Mesenchymal stem cell (in vitro differentiated cells and primary cell): ENCODE data around the gene SLC16A3.

Experiments
- DNase-seq: peaks from one replicate; pipeline ENCODE4 v3.0.0-alpha.2; 2013
- H2AFZ ChIP-seq: one replicate; pipeline ENCODE4 v1.6.1; 2013; ENCODE audit warnings: low read depth, mild to moderate bottlenecking, control low read depth, inconsistent platforms, low read length, moderate library complexity
- H2AK5ac ChIP-seq: 2 replicates; pipeline ENCODE4 v1.6.1; 2013; ENCODE audit warnings: low read length, moderate library complexity, mild to moderate bottlenecking, inconsistent platforms; ENCODE audit not compliant: severe bottlenecking
- H2BK120ac ChIP-seq: one replicate; pipeline ENCODE4 v1.6.1; 2013; ENCODE audit warnings: low read depth, mild to moderate bottlenecking, inconsistent platforms, low read length, moderate library complexity
- H2BK12ac ChIP-seq, 2 experiments: one replicate each; pipeline ENCODE4 v1.6.1; 2013; ENCODE audit warnings: inconsistent platforms in 2 of 2, low read length in 2 of 2, mild to moderate bottlenecking in 2 of 2, moderate library complexity in 2 of 2, control low read depth in 1 of 2
- H2BK15ac ChIP-seq: one replicate; pipeline ENCODE4 v1.6.1; 2013; ENCODE audit warnings: mild to moderate bottlenecking, low read depth, inconsistent platforms; ENCODE audit not compliant: poor library complexity, severe bottlenecking
- H2BK5ac ChIP-seq: 2 replicates; pipeline ENCODE4 v1.6.1; 2013; ENCODE audit warnings: low read depth, mild to moderate bottlenecking, low read length, control low read depth, inconsistent platforms; ENCODE audit not compliant: poor library complexity, severe bottlenecking
- H3K14ac ChIP-seq, 2 experiments: one replicate each; pipeline ENCODE4 v1.6.1; 2013; ENCODE audit warnings: inconsistent platforms in 2 of 2, low read length in 2 of 2, control low read depth in 1 of 2, mild to moderate bottlenecking in 1 of 2, moderate library complexity in 1 of 2
- H3K18ac ChIP-seq, 2 experiments: one replicate each; pipeline ENCODE4 v1.6.1; 2013; ENCODE audit warnings: inconsistent platforms in 2 of 2, low read length in 2 of 2, control low read depth in 1 of 2, low read depth in 1 of 2, mild to moderate bottlenecking in 1 of 2
- H3K23ac ChIP-seq, 2 experiments: one replicate each; pipeline ENCODE4 v1.6.1; 2013; ENCODE audit warnings: inconsistent platforms in 2 of 2, low read length in 2 of 2, mild to moderate bottlenecking in 2 of 2, moderate library complexity in 2 of 2, control low read depth in 1 of 2
- H3K27ac ChIP-seq: 2 replicates; pipeline ENCODE4 v1.5.1; 2013; ENCODE audit warnings: mild to moderate bottlenecking, moderate library complexity, low read length, control low read depth, inconsistent platforms; ENCODE audit not compliant: poor library complexity, severe bottlenecking
- H3K27me3 ChIP-seq, 2 experiments: 2 replicates each; pipeline versions ENCODE4 v1.6.1 to v1.7.0; 2013; ENCODE audit warnings: low read length in 2 of 2, mild to moderate bottlenecking in 2 of 2, moderate library complexity in 2 of 2, control low read depth in 1 of 2, inconsistent platforms in 1 of 2; ENCODE audit not compliant: control insufficient read depth in 1 of 2, insufficient read depth in 1 of 2
- H3K36me3 ChIP-seq, 2 experiments: 2 replicates each; pipeline versions ENCODE4 v1.6.1 to v1.7.0; 2013; ENCODE audit warnings: low read length in 2 of 2, control low read depth in 1 of 2, inconsistent platforms in 1 of 2, low read depth in 1 of 2, mild to moderate bottlenecking in 1 of 2; ENCODE audit not compliant: insufficient read depth in 2 of 2, control insufficient read depth in 1 of 2
- H3K4ac ChIP-seq, 2 experiments: one replicate each; pipeline ENCODE4 v1.6.1; 2013; ENCODE audit warnings: inconsistent platforms in 2 of 2, low read length in 2 of 2, mild to moderate bottlenecking in 2 of 2, moderate library complexity in 2 of 2, control low read depth in 1 of 2, low read depth in 1 of 2
- H3K4me1 ChIP-seq: 2 replicates; pipeline ENCODE4 v1.6.1; 2013; ENCODE audit warnings: low read depth, low read length, control low read depth; ENCODE audit not compliant: control insufficient read depth, insufficient read depth
- H3K4me2 ChIP-seq: 2 replicates; pipeline ENCODE4 v1.6.1; 2013; ENCODE audit warnings: low read length, mild to moderate bottlenecking, inconsistent platforms; ENCODE audit not compliant: poor library complexity, severe bottlenecking
- H3K4me3 ChIP-seq, 2 experiments: 2 replicates each; pipeline versions ENCODE4 v1.5.1 to v1.7.0; 2013; ENCODE audit warnings: low read length in 2 of 2, mild to moderate bottlenecking in 2 of 2, control low read depth in 1 of 2, low read depth in 1 of 2; ENCODE audit not compliant: insufficient read depth in 1 of 2
- H3K79me1 ChIP-seq: replicated peaks from 2 replicates; pipeline ENCODE4 v1.6.1; 2013; ENCODE audit warnings: mild to moderate bottlenecking, control low read depth, low read length, inconsistent platforms; ENCODE audit not compliant: poor library complexity, severe bottlenecking
- H3K9ac ChIP-seq: 2 replicates; pipeline ENCODE4 v1.7.0; 2013; ENCODE audit warnings: mild to moderate bottlenecking, low read length, moderate library complexity
- H3K9me3 ChIP-seq: 2 replicates; pipeline ENCODE4 v1.7.0; 2013; ENCODE audit warnings: mild to moderate bottlenecking, low read length; ENCODE audit not compliant: control insufficient read depth
- H4K8ac ChIP-seq: one replicate; pipeline ENCODE4 v1.6.1; 2013; ENCODE audit warnings: inconsistent platforms, mild to moderate bottlenecking, low read length, moderate library complexity
- H4K91ac ChIP-seq: one replicate; pipeline ENCODE4 v1.6.1; 2013; ENCODE audit warnings: mild to moderate bottlenecking, low read length, inconsistent platforms
- WGBS: methylation state at CpG from one replicate; pipeline ENCODE4 v1.1.7; 2013; ENCODE audit warnings: mixed read lengths; 5-methylcytosine and 5-hydroxymethylcytosine counted together

SLC16A3 gene

DNA sequence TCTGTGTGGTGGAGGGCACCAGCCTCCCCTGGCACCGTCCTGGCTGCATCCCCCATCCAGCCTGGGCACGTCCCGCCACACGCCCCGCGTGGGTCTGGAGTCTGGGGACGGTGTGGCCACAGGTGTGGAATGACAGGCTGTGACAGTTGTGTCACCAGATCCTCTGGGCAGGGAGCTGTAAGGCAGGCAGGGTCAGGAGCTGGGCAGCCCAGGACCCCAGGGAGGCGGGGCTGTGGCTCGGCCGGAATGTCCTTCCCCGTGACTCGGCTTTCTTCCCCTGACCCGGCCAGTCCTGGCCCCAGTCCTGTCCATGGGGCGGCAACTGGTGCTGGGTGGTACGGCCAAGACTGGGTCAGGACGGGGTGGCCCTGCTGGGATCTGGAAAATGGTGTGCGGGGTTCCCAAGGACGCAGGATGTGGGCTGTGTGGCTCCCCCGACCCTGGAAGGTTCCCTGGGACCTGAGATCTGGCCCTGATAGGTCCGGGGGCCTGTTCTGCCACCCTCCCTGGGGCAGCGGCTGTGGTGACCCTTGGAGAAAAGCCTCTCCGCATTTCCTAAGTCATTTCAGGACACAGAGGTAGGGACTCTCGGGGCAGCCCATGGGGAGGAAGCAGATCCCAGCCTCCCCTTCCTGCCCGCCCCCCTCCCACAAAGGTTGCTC is 3.3 kb upstream of the SLC16A3 start:
- Histone ChIP-seq H3K18ac (peak overlapping the region; percentile 48 to 55), H3K14ac (no peak overlapping the region), H3K4me1 (peaks cover 43% of the 10 kb centered on the region), H2BK5ac (no peak overlapping the region), H3K27me3 (no peaks in the 10 kb centered on the region), H3K79me1 (no peaks in the 10 kb centered on the region), H3K4me3 (no peak overlapping the region), H4K91ac (peak overlapping the region; percentile 29), H2BK15ac (peak overlapping the region; percentile 73), H3K4ac (peak overlapping the region in 1 of 2 experiments; percentile 91), H2BK120ac (peak overlapping the region; percentile 89), H2BK12ac (peak overlapping the region; percentile 67 to 96), H3K9ac (no peak overlapping the region), H3K4me2 (no peak overlapping the region), H3K27ac (no peak overlapping the region), H3K36me3 (no peaks in the 10 kb centered on the region), H2AFZ (no peak overlapping the region), H3K9me3 (no peaks in the 10 kb centered on the region), H4K8ac (peak overlapping the region; percentile 5), H2AK5ac (no peak overlapping the region), H3K23ac (no peak overlapping the region)
- 75% methylated on average over 24 of the region's 24 CpGs for WGBS
- DNase-seq: peak; percentile 15

- H3K4me3 ChIP-seq: no peak overlapping the region
- H3K23ac ChIP-seq: no peak overlapping the region
- H3K18ac ChIP-seq: peak overlapping the region in 1 of 2 experiments; percentile 48
- WGBS: 86% methylated on average over 14 of the region's 15 CpGs
- H3K9ac ChIP-seq: no peak overlapping the region
- H2BK12ac ChIP-seq: peak overlapping the region; percentile 67 to 89
- peak overlapping the region; percentile 90 for H2BK15ac ChIP-seq
- H4K8ac ChIP-seq: peak overlapping the region; percentile 12
- H2BK5ac ChIP-seq: no peak overlapping the region
- peak overlapping the region in 1 of 2 experiments; percentile 35 for H3K14ac ChIP-seq
- H2AK5ac ChIP-seq: peak overlapping the region; percentile 31
- H2BK120ac ChIP-seq: peak overlapping the region; percentile 89
- H3K4me1 ChIP-seq: peaks cover 47% of the 10 kb centered on the region
- H3K79me1 ChIP-seq: no peaks in the 10 kb centered on the region
- H3K27ac ChIP-seq: no peak overlapping the region
- DNase-seq: no peak
- H3K9me3 ChIP-seq: no peaks in the 10 kb centered on the region
- H3K4ac ChIP-seq: peak overlapping the region in 1 of 2 experiments; percentile 57
- no peak overlapping the region for H3K4me2 ChIP-seq
- no peaks in the 10 kb centered on the region for H3K36me3 ChIP-seq
- H3K27me3 ChIP-seq: no peaks in the 10 kb centered on the region
- peak overlapping the region; percentile 43 for H4K91ac ChIP-seq
- no peak overlapping the region for H2AFZ ChIP-seq
Measured at GRCh38 chr17:82226146-82226808, 2.6 kb upstream of the SLC16A3 start.

GRCh38 chr17:82226809-82227628 is 1.8 kb upstream of the SLC16A3 start:
- Histone ChIP-seq H3K4me3 (no peak overlapping the region), H4K91ac (peak overlapping the region; percentile 99), H2AK5ac (peak overlapping the region; percentile 23), H3K4me2 (no peak overlapping the region), H3K4me1 (peaks cover 54% of the 10 kb centered on the region), H3K9me3 (no peaks in the 10 kb centered on the region), H2BK120ac (peak overlapping the region; percentile 38), H3K14ac (peak overlapping the region in 1 of 2 experiments; percentile 35), H3K4ac (no peak overlapping the region), H4K8ac (peak overlapping the region; percentile 40), H2BK5ac (no peak overlapping the region), H2BK15ac (peak overlapping the region; percentile 77), H3K27me3 (no peaks in the 10 kb centered on the region), H3K36me3 (no peaks in the 10 kb centered on the region), H3K79me1 (no peaks in the 10 kb centered on the region), H3K23ac (no peak overlapping the region), H3K9ac (no peak overlapping the region), H3K18ac (peak overlapping the region; percentile 31 to 48), H2AFZ (no peak overlapping the region), H2BK12ac (peak overlapping the region; percentile 86 to 89), H3K27ac (no peak overlapping the region)
- DNase-seq: peak; percentile 10
- WGBS: 86% methylated on average over 16 of the region's 16 CpGs
